GM18951 (cell line): Measurements from ENCODE around the gene RHEX.
A peak's percentile ranks its signal among the peaks of the same experiment; 100 is the strongest.
"Not testable (repeated sequence)": the region's sequence is repeated elsewhere in the genome, so short reads cannot be mapped to it uniquely, and the experiment has no call there.

Source experiments
- POLR2A ChIP-seq: IDR thresholded peaks from 4 replicates; pipeline ENCODE4 v1.6.1; 2011; ENCODE audit warnings: mild to moderate bottlenecking; ENCODE audit not compliant: insufficient read length, insufficient read depth; ENCODE audit errors: extremely low read depth
- in situ Hi-C: fragments of 300-500 bp; cut with MboI; formaldehyde crosslinking; loops from one replicate; pipeline ENCODE4 v1.12.0; 2022; ENCODE audit warnings: low sequenced_read_pairs, mixed read lengths, inconsistent platforms; ENCODE audit not compliant: unreplicated experiment

The RHEX gene

DNA sequence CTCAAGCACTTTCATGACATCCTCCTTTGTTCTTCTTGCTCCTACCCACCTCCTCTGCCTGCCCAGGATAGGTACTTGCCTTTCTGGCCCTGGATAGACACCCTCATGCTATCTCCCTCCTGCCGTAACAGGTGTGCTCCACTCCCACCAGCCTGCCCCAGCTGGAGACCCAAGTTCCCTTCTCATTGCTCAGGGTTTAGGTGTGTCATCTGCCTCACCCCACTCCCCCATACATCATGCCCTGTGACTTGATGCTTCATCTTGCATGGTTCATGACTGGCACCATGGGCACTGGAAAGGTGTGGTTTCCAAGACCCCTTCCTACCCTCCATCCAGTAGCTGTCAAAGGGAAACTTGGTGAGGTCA, 5.9 kb downstream of the RHEX start:
- in situ Hi-C loops, result no loop called here
- no peak for TF ChIP-seq POLR2A

DNA sequence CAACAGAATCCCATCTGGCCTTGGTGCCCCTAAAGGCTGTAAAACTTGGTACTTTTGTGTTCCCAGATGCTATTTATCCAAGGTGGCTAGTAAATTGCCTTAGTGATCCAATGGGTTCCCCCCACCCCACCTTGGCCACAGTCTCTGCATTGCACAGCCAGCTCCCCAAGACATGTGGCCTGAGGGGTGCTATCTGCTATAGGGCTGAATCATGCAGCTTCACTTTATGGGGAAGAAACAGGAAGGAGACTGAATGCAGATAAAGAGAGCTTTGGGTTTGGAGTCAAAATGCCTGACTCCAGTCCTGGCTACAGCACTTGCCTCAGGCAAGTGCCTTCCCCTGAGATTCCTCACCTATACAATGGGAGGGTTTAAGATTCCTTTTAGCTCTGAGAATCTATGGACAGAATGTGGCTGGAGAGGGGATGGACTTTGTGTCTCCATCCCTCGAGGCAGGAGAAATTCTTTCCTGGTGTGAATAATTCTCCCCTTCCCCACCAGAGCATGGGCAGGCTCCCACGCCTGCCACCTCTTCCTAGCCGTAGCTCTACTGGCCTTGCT, 6.5 kb downstream of the RHEX start:
- in situ Hi-C loops, result no loop called here
- no peak for TF ChIP-seq POLR2A

DNA sequence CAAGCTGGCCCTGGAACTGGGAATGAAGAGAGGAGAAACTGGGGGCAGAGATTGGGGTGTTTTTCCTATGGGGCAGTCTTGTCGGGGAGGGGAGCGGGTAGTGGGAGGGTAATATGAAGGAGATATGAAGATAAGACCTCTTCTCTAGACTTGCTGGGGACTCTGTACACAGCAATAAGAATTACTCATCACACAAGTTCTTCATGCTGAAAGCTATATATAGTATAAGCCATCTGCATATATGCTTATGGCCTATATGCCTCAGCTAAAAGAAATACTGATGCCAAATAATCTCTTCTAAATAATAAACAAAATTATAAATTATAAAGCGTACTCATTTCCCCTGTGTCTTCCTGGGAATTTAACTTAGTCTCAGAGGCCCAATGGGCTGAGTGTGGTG, 7.9 kb downstream of the RHEX start:
- no peak for TF ChIP-seq POLR2A
- in situ Hi-C loops, result no loop called here

DNA sequence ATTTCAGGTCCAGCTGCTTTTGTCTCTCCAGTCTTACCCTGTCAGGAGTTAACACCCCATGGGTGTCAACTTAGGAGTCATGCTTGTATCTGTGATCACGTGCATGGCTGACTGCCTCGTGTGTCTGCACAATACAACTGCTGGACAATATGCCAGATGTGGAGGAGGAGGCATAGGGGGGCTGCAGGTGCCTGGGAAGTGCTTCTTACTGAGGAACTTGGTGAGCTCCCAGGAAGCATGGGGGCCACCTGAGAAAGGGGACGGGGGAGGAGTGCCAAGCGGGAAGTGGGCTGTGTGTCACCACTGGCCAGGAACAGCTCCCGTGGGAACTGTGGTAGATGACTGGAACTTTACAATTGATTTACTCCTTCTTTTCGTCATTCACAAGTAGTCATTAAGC, 9.5 kb downstream of the RHEX start:
- in situ Hi-C loops, result no loop called here
- TF ChIP-seq POLR2A, result no peak

DNA sequence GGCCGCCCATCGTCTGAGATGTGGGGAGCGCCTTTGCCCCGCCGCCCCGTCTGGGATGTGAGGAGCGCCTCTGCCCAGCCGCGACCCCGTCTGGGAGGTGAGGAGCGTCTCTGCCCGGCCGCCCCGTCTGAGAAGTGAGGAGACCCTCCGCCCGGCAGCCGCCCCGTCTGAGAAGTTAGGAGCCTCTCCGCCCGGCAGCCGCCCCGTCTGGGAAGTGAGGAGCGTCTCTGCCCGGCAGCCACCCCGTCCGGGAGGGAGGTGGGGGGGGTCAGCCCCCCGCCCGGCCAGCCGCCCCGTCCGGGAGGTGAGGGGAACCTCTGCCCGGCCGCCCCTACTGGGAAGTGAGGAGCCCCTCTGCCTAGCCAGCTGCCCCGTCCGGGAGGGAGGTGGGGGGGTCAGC, 11.0 kb downstream of the RHEX start:
- in situ Hi-C loops, result not testable (repeated sequence)

DNA sequence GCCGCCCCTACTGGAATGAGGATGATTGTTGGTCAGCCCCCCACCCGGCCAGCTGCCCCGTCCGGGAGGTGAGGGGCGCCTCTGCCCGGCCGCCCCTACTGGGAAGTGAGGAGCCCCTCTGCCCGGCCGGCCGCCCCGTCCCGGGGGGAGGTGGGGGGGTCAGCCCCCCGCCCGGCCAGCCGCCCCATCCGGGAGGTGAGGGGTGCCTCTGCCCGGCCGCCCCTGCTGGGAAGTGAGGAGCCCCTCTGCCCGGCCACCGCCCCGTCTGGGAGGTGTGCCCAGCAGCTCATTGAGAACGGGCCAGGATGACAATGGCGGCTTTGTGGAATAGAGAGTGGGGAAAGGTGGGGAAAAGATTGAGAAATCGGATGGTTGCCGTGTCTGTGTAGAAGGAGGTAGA, 11.5 kb downstream of the RHEX start:
- in situ Hi-C loops, result not testable (repeated sequence)

DNA sequence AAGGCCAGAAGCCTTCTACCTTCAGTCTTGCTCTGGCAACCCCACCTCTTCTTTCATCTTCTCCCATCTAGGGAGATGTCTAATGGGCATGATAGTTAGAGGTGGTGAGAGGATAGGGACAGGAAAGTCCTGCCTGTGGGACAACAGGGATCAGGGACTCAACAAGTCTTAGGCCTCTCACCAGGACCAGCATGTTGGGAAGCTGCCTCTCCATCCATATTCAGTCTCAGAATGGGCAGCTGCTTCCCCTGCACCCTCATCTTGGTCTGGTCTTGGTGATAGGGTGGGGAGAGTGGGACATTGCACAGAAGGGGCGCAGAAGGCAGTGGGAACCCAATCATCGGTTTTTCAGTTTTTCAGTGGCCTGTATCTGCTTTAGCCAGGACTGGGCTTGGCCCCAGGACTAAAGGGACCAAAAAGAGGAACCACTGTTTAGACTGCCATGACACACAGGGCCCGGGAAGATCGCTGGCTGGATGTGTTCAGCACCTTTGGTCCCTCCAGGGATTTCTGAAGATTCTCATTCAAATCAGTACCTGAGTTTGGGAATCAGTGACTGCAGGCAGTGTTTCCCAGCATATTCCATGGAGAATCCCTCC, 12.7 kb downstream of the RHEX start:
- no peak for TF ChIP-seq POLR2A
- in situ Hi-C loops, result no loop called here

DNA sequence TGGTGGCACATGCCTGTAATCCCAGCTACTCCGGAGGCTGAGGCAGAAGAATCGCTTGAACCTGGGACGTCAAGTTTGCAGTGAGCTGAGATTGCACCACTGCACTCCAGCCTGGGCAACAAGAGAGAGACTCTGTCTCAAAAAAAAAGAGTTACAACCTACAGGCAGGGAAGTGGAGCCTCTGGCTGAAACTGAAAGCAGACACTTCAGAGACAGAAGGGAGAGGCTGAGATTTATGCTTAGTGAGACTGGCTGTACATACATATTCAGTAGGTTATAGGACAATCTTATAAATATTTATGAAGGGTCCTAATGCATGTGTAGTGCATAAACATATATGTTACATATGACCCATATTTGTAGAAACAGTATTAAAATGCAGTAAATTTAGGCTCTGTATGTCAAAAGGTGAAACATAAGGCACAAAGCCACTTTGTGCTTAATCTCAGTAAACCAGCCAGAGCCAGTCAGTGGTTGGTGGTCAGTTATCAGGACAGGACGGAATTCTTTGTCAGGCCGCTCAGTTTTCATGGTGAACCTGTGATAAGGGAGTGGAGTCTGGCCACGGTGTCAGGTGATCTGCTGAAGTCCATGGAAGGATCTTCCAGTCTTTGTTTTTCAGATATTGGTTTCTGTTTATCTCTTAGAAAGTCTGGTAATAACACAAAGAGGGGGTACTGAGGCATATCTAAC, 13.7 kb downstream of the RHEX start:
- TF ChIP-seq POLR2A, result no peak
- in situ Hi-C loops, result no loop called here

DNA sequence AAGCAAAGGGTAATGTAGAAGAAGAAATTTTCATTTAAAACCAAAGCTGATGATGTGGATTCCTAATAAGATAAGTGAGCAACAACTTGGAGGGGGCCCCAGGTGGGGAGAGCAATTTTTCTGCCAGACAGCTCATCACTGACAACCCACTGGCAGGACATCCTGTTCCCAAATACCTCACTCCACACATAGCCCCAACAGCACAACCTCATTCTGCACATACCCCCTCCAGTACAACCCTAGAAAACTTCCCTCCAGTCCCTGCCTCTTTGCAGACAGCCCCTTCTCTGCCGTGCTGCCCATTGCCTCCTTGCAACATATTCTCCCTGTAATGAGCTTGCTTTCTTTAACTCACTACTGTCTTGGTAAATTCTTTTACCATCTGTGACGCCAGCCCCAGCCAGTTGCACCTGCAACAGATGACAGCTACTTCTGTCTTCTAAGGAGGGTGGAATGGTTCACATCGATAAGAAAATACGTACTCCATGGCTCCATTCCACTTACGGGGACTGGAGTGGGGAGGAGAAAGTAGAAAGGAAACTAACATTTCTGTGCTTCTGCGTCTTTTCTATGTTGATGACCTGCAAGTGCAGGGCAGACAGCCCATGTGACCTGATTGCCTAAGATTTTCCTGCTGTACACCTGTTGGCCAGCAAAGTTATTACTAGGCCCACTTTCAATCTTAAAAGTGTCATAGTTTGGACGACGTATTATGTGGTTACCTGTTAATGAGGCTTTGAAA, 14.7 kb downstream of the RHEX start:
- TF ChIP-seq POLR2A, result peak; percentile 26
- in situ Hi-C loops, result no loop called here

DNA sequence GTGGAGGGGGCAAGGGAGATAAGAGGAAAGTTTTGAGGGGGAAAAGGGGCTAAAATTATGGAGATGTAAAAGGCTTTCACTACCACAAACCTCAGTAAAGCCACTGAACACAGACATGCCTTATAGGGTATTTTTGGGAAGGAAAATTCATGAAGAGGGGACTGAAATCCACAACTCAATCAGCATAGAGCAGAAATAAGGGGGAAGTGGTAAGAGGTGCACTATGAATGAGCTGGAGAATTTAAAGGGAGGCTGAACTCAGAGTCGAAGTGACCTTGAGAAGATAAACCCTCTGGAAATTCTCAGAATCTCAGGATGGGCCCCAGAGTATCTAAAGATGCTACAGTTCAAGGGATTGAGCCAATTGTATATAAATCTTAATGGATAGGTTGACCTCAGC, 15.3 kb downstream of the RHEX start:
- in situ Hi-C loops, result no loop called here

DNA sequence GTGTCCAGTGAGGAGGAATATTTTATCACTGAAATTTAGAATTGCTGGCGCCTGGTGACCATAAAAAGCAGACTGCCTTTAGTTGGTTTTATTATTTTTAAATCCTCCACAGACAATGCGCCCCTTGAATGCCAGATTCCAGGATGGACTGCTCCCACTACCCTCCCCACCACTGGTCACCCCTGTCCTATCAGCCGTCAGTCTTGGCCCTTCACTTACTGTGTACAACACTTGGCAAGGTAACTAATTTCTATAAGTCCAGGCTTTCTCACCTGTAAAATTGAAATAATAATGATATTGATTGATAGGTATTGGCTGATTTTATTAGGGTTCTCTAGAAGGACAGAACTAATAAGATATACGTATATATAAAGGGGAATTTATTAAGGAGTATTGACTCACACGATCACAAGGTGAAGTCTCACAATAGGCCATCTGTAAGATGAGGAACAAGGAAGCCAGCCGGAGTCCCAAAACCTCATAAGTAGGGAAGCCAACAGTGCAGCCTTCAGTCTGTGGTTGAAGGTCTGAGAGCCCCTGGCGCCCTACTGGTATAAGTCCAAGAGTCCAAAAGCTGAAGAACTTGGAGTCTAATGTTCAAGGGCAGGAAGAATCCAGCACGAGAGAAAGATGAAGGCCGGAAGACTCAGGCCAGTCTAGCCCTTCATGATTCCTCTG, 17.8 kb downstream of the RHEX start:
- in situ Hi-C loops, result no loop called here
- TF ChIP-seq POLR2A, result no peak

More for the DNA sequence above, 15.3 kb downstream of the RHEX start:
- no peak for TF ChIP-seq POLR2A

DNA sequence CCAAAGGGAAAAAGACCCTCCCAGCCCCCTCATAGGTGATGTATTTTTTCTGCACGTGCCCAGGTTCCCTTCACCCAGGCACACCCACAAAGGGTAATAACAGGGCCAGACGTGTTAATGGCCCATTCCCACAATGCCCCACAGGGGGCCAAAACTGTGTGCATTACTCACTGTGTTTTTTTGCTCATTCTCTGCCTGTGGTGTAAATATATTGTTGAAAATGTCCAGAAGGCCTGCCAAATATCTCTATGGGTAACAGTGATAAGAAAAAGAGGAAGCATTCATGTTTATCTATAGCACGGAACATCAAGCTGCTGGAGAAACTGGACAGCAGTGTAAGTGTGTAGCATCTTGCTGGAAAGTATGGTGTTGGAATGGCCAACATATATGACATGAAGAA, 21.9 kb downstream of the RHEX start:
- in situ Hi-C loops, result no loop called here
- no peak for TF ChIP-seq POLR2A
